B cell (primary cell): Measurements from ENCODE around the gene ARHGAP33. TPM values are rescaled to one million over a fixed set of nuclear protein-coding genes. Genes with fewer than 3 reads are reported as not detected.

Experiments
- ATAC-seq: fragments of 200-7000 bp; cut with Tn5 transposase; one replicate; pipeline ENCODE4 v1.10.0; 2021; ENCODE audit warnings: low read depth, mild to moderate bottlenecking, moderate number of reproducible peaks, moderate library complexity
- CTCF ChIA-PET: fragments of 350-600 bp; sonication (Branson Sonifier 250); formaldehyde crosslinking; loops from one replicate; lab custom pipeline; 2021; ENCODE audit warnings: antibody characterized with exemption, inconsistent platforms; lab: Charles Lee
- POLR2A ChIA-PET: fragments of 350-600 bp; sonication (Branson Sonifier 250); formaldehyde crosslinking; loops from one replicate; lab custom pipeline; 2021; ENCODE audit warnings: antibody characterized with exemption; lab: Charles Lee
- DNase-seq: peaks from one replicate; pipeline ENCODE4 v3.0.0; 2013
- H2AFZ ChIP-seq: 2 replicates; pipeline ENCODE4 v1.6.1; 2012; ENCODE audit warnings: mild to moderate bottlenecking, low read depth, low read length; ENCODE audit not compliant: insufficient read depth, poor library complexity, severe bottlenecking
- H3K27ac ChIP-seq, 2 donors: 1 replicate in 1 of 2; 2 replicates in 1 of 2; pipeline ENCODE4 v1.5.1; 2012 to 2013; ENCODE audit warnings: low read length in 2 of 2, mild to moderate bottlenecking in 2 of 2, moderate library complexity in 1 of 2
- H3K27me3 ChIP-seq, 4 experiments: fragments of 200-600 bp in 1 of 4; sonication (generic) in 1 of 4; replicated peaks in 1 of 4; 1 replicate in 2 of 4; 2 replicates in 2 of 4; pipeline versions ENCODE4 v1.6.1 to v1.7.0; 2013 to 2016; ENCODE audit warnings: low read length in 3 of 4, mild to moderate bottlenecking in 2 of 4, mixed read lengths in 1 of 4, moderate library complexity in 1 of 4; ENCODE audit not compliant: insufficient read depth in 4 of 4, control insufficient read depth in 3 of 4; ENCODE audit errors: control extremely low read depth in 1 of 4
- H3K36me3 ChIP-seq, 2 experiments: replicated peaks in 1 of 2; 1 replicate in 1 of 2; 2 replicates in 1 of 2; pipeline versions ENCODE4 v1.6.1 to v1.7.1; 2013; ENCODE audit warnings: low read length in 1 of 2; ENCODE audit not compliant: insufficient read depth in 2 of 2, control insufficient read depth in 1 of 2; ENCODE audit errors: control extremely low read depth in 1 of 2, extremely low read depth in 1 of 2
- H3K4me1 ChIP-seq, 2 donors: fragments of 200-600 bp in 1 of 2; sonication (generic) in 1 of 2; 1 replicate in 1 of 2; 2 replicates in 1 of 2; pipeline versions ENCODE4 v1.5.1 to v1.6.1; 2013 to 2017; ENCODE audit warnings: low read length in 2 of 2; ENCODE audit not compliant: control insufficient read depth in 2 of 2, insufficient read depth in 2 of 2
- H3K4me2 ChIP-seq: replicated peaks from 2 replicates; pipeline ENCODE3; 2012; ENCODE audit warnings: mild to moderate bottlenecking, low read depth, low read length; ENCODE audit not compliant: poor library complexity, severe bottlenecking
- H3K4me3 ChIP-seq, 5 experiments: fragments of 200-600 bp in 1 of 5; sonication (generic) in 1 of 5; 1 replicate in 3 of 5; 2 replicates in 2 of 5; pipeline versions ENCODE4 v1.5.1 to v1.7.0; 2011 to 2016; ENCODE audit warnings: low read length in 4 of 5, mild to moderate bottlenecking in 4 of 5, low read depth in 2 of 5, control low read depth in 1 of 5, moderate library complexity in 1 of 5; ENCODE audit not compliant: insufficient read depth in 1 of 5; ENCODE audit errors: control extremely low read depth in 1 of 5, extremely low read depth in 1 of 5
- H3K79me2 ChIP-seq: fragments of 200-600 bp; sonication (generic); one replicate; pipeline ENCODE4 v1.6.0; 2016; ENCODE audit warnings: low read length; ENCODE audit not compliant: control insufficient read depth, insufficient read depth
- H3K9ac ChIP-seq: fragments of 200-600 bp; sonication (generic); 2 replicates; pipeline ENCODE4 v1.6.1; 2017; ENCODE audit warnings: mild to moderate bottlenecking, low read length, moderate library complexity
- H3K9me3 ChIP-seq, 3 donors: one replicate each; pipeline versions ENCODE4 v1.6.1 to v1.7.1; 2013; ENCODE audit warnings: low read length in 2 of 3; ENCODE audit not compliant: control insufficient read depth in 2 of 3, insufficient read depth in 1 of 3; ENCODE audit errors: control extremely low read depth in 1 of 3
- H4K20me1 ChIP-seq: 2 replicates; pipeline ENCODE4 v1.6.0; 2012; ENCODE audit warnings: mild to moderate bottlenecking, low read length; ENCODE audit not compliant: insufficient read depth, control insufficient read depth, poor library complexity, severe bottlenecking
- H3K27ac Mint-ChIP-seq: one replicate; pipeline ENCODE4 v1.8.0; 2021; ENCODE audit warnings: mixed read lengths
- H3K27me3 Mint-ChIP-seq: one replicate; pipeline ENCODE4 v1.8.0; 2021; ENCODE audit warnings: mixed read lengths
- H3K4me1 Mint-ChIP-seq: one replicate; pipeline ENCODE4 v1.8.0; 2021; ENCODE audit warnings: mixed read lengths
- H3K4me3 Mint-ChIP-seq: one replicate; pipeline ENCODE4 v1.8.0; 2021; ENCODE audit warnings: mixed read lengths
- H3K9me3 Mint-ChIP-seq: one replicate; pipeline ENCODE4 v1.8.0; 2022; ENCODE audit warnings: mixed read lengths; ENCODE audit not compliant: insufficient read depth
- EZH2 ChIP-seq: IDR thresholded peaks from 2 replicates; pipeline ENCODE4 v1.6.1; 2012; ENCODE audit warnings: borderline replicate concordance, low read depth, mild to moderate bottlenecking, moderate library complexity, low read length; ENCODE audit not compliant: insufficient read depth, poor library complexity, severe bottlenecking
- WGBS: methylation state at CpG from one replicate; pipeline ENCODE4 v1.1.5; 2013; ENCODE audit warnings: missing lambda C conversion rate; ENCODE audit not compliant: insufficient coverage; 5-methylcytosine and 5-hydroxymethylcytosine counted together
- intact Hi-C: fragments of 100-400 bp; cut with micrococcal nuclease; formaldehyde crosslinking; loops from one replicate; pipeline ENCODE4 v1.10.0; 2022
- polyA plus RNA-seq: library from polyadenylated mRNA; depleted of rRNA; stranded (reverse); fragments of >200 nt; gene quantifications from 2 replicates; pipeline ENCODE4 v1.2.3, GENCODE V29; 2012
- total RNA-seq, 2 donors: library from RNA; stranded (reverse); fragments of 120-200 nt in 1 of 2; gene quantifications; 1 replicate in 1 of 2; 2 replicates in 1 of 2; pipeline versions ENCODE4 v1.2.3 to v1.2.4, GENCODE V29; 2013 to 2022
- TF ChIP-seq, protein P1 (sequence below): fragments of 200-600 bp; IDR thresholded peaks from one replicate; pipeline ENCODE4 v1.8.0; 2022; ENCODE audit warnings: antibody characterized with exemption, mild to moderate bottlenecking

Gene ARHGAP33
- total and polyA plus RNA-seq, 2 donors (not counting 1 experiment from before 2014, with no cell fraction given), result 18.2 to 27.8 TPM

DNA sequence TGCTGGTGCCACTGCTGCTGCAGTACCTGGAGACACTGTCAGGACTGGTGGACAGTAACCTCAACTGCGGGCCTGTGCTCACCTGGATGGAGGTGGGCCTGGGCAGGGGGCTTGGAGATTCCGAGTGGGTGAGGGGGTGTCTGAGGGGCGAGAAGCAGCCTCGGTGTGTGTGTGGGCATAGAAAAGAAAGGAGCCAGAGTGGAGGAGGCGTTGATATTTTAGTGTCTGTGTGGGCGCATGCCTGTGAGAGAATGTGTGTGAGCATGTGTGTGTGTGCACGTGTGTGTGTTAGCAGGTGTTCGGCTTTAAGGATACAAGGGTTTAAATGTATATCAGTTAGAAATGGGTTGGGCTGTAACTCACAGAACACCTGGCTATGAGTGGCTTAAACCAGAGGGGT lies 3.7 kb downstream of the ARHGAP33 start:
- Mint-ChIP-seq H3K27me3 (no peaks in the 10 kb centered on the region), H3K9me3 (no peaks in the 10 kb centered on the region), H3K4me3 (no peak overlapping the region), H3K27ac (no peak overlapping the region), H3K4me1 (peaks cover 10% of the 10 kb centered on the region)
- H3K9me3 ChIP-seq, result no peaks in the 10 kb centered on the region
- WGBS, result 99% methylated on average over 8 of the region's 8 CpGs
- H3K36me3 ChIP-seq, result peaks cover 0 to 5% of the 10 kb centered on the region in 2 experiments
- ChIA-PET CTCF (no interaction called here), POLR2A (no interaction called here)
- H3K4me3 ChIP-seq, result no peak overlapping the region
- intact Hi-C loops, result no loop called here
- no peak for ATAC-seq
- H3K27ac ChIP-seq, result no peak overlapping the region
- H2AFZ ChIP-seq, result no peak overlapping the region
- peaks cover 10 to 16% of the 10 kb centered on the region in 2 donors for H3K4me1 ChIP-seq
- H3K27me3 ChIP-seq, result no peaks in the 10 kb centered on the region
- no peaks in the 10 kb centered on the region for H4K20me1 ChIP-seq
- peaks cover 4% of the 10 kb centered on the region for H3K79me2 ChIP-seq
- no peak overlapping the region for H3K4me2 ChIP-seq
- no peak overlapping the region for H3K9ac ChIP-seq
- TF ChIP-seq EZH2, result no peak
- TF ChIP-seq, protein P1, sequence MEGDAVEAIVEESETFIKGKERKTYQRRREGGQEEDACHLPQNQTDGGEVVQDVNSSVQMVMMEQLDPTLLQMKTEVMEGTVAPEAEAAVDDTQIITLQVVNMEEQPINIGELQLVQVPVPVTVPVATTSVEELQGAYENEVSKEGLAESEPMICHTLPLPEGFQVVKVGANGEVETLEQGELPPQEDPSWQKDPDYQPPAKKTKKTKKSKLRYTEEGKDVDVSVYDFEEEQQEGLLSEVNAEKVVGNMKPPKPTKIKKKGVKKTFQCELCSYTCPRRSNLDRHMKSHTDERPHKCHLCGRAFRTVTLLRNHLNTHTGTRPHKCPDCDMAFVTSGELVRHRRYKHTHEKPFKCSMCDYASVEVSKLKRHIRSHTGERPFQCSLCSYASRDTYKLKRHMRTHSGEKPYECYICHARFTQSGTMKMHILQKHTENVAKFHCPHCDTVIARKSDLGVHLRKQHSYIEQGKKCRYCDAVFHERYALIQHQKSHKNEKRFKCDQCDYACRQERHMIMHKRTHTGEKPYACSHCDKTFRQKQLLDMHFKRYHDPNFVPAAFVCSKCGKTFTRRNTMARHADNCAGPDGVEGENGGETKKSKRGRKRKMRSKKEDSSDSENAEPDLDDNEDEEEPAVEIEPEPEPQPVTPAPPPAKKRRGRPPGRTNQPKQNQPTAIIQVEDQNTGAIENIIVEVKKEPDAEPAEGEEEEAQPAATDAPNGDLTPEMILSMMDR, result no peak
- DNase-seq, result no peak

DNA sequence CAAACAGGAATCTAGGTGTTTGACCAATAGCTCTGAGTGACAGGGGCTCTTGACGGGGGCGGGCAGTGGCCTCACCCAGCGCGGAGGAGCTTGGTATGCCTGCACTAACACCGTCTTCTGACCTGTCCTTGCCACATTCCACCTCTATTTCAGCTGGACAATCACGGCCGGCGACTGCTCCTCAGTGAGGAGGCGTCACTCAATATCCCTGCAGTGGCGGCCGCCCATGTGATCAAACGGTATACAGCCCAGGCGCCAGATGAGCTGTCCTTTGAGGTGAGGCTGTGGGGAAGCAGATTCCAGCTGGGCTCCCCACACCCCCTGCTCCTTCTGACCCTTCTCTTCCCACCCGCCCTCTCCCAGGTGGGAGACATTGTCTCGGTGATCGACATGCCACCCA lies 4.7 kb downstream of the ARHGAP33 start:
- DNase-seq (no peak), ATAC-seq (no peak)
- H3K27me3 Mint-ChIP-seq, result no peaks in the 10 kb centered on the region
- intact Hi-C loops, result no loop called here
- H3K9me3 Mint-ChIP-seq, result no peaks in the 10 kb centered on the region
- POLR2A ChIA-PET, result no interaction called here
- peaks cover 4% of the 10 kb centered on the region for H3K4me1 Mint-ChIP-seq
- CTCF ChIA-PET, result no interaction called here
- no peak overlapping the region for H3K4me3 ChIP-seq
- H3K9me3 ChIP-seq, result no peaks in the 10 kb centered on the region
- H4K20me1 ChIP-seq, result no peaks in the 10 kb centered on the region
- H2AFZ ChIP-seq, result no peak overlapping the region
- H3K9ac ChIP-seq, result no peak overlapping the region
- H3K79me2 ChIP-seq, result peaks cover 4% of the 10 kb centered on the region
- H3K4me2 ChIP-seq, result no peak overlapping the region
- peaks cover 0 to 5% of the 10 kb centered on the region in 2 experiments for H3K36me3 ChIP-seq
- H3K27me3 ChIP-seq, result no peaks in the 10 kb centered on the region
- no peak overlapping the region for H3K27ac ChIP-seq
- no peak overlapping the region for H3K27ac Mint-ChIP-seq
- 100% methylated on average over 11 of the region's 16 CpGs for WGBS
- H3K4me1 ChIP-seq, result peaks cover 6 to 10% of the 10 kb centered on the region in 2 donors
- TF ChIP-seq EZH2, result no peak
- TF ChIP-seq, protein P1, result no peak
- H3K4me3 Mint-ChIP-seq, result no peak overlapping the region
